RPMI7951 (cell line): ENCODE data around the gene CGAS. TPM values are rescaled to one million over a fixed set of nuclear protein-coding genes. Genes with fewer than 3 reads are reported as not detected.
"Not testable (repeated sequence)": the region's sequence is repeated elsewhere in the genome, so short reads cannot be mapped to it uniquely, and the experiment has no call there.

Experiments
- DNase-seq: peaks from one replicate; pipeline ENCODE4 v3.0.0-alpha.2; 2012; ENCODE audit warnings: low read depth
- total RNA-seq: library from RNA; depleted of rRNA; stranded (reverse); fragments of >200 nt; shearing (Covaris generic); gene quantifications from 2 replicates; pipeline ENCODE4 v1.2.3, GENCODE V29; 2014; rRNA removed

The CGAS gene
- total RNA-seq = 13.8 and 20.5 TPM in 2 replicates

DNA sequence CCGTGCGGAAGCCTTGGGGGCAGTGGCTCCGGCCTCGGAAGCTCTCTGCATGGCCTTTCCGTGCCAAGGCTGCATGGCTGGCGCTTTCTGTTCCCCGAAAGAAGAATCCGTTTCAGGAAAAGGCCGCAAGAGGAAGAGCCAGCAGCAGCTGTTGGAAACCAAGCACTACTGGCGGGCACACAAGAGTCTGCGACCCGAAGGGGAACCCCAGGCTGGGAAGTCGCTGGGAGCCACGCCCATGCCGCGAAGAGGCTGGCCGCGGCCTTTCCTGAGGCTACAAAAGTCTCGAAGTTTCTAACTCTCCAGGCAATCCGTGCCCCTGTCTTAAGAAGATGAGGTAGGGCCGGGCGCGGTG, at the start of gene CGAS:
Gene CGAS (minus strand): TSS at position 191 of the 355 bp plus-strand sequence. CDS start 116 bp downstream, at position 75.
- peak; percentile 90 for DNase-seq

DNA sequence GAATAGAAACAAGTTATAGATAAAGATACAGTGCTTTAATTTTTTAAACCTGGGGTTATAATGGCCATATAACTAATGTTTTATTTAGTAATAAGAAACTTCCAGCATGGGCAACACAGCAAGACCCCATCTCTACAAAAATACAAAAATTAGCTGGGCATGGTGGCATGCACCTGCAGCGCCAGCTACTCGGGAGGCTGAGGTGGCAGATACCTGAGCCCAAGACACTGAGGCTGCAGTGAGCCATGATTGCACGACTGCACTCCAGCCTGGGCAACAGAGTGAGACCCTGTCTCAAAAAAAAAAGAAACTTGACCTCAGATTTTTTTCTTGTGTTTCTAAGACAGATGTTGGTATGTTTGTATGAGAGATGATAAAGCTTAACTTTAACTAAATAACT, 45.8 kb upstream of the CGAS start:
- no peak for DNase-seq

DNA sequence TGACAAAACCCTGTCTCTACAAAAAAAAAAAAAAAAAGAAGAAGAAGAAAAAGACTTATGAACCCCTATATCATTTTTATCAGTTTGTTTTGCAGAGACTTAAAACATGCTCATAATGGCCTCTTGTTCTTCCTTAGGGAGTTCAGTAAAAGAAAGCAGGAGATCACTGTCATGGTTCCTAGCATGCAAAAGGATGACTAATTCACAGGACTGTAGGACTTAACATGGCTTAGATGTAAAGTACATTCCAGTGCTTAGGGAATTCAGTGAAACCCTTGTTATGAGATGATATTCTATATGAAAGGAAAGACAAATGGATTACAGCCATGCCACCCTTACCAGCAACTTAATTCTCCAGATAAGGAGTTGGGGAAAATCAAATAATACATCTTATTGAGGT, 39.3 kb upstream of the CGAS start:
- DNase-seq = peak; percentile 14

DNA sequence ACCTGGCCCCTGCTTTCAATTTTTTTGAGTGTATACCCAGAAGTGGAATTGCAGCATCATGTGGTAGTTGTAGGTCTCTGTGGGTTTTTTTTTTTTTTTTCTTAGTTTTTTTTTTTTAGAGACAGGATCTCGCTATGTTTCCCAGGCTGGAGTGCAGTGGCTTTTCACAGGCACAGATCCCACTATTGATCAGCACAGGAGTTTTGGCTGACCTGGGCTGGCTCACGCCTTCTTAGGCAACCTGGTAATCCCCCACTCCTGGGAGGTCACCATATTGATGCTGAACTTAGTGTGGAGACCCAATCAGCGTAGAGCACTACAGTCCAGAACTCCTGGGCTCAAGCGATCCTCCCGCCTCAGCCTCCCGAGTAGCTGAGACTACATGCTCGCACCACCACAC, 35.4 kb upstream of the CGAS start:
- no peak for DNase-seq

DNA sequence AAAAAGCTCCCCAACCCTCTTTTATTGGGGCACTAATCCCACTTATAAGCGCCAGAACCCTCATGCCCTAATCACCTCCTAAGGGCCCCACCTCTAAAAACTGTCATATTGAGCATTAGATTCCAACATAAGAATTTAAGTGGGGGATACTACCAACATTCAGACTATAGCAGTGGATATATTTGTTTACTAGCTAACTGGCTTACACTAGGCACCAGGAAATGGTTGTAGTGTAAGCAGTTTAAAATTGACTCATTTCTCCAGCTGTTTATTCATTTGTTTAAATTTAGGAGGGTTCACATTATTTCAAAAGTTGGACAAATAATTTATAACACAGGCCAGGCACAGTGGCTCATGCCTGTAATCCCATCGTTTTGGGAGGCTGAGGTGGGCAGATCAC, 32.3 kb upstream of the CGAS start:
- DNase-seq = no peak

DNA sequence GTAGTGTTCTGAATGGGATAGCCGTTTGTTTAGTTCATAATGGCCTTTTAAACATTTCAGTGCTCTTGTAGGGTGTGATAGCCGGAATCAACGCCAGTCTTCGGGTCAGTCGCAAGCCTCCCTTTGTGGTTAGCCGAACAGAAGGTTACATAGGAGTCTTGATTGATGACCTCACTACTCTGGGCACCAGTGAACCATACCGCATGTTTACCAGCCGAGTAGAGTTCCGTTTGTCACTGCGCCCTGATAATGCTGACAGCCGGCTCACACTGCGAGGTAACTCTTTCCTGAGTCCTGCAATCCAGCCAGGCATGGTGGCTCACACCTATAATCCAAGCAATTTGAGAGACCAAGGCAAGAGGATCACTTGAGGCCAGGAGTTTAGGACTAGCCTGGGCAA, 29.9 kb upstream of the CGAS start:
- no peak for DNase-seq

DNA sequence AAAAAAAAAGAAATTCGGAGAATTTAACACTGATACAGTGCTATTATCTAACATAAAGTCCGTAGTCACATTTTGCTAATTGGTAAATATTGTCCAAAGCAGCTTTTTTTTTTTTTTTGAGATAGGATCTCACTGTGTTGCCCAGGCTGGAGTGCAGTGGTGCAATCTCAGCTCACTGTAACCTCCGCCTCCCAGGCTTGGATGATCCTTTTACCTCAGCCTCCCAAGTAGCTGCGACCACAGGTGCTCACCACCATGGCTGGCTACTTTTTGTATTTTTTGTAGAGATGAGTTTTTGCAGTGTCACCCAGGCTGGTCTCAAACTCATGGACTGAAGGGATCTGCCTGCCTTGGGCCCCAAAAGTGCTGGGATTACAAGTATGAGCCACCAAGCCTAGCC, 25.3 kb upstream of the CGAS start:
- no peak for DNase-seq

DNA sequence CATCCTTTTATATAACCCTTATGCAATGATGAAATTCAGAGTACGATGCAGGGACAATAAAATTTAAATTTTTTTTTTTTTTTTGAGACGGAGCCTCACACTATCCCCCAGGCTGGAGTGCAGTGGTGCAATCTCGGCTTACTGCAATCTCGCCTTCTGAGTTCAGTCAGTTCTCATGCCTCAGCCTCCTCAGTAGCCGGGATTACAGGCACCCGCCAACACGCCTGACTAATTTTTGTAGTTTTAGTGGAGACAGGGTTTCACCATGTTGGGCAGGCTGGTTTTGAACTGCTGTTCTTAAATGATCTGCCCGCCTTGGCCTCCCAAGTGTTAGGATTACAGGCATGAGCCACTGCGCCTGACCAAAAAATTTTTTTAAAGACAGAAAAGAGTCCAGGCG, 24.6 kb upstream of the CGAS start:
- no peak for DNase-seq

DNA sequence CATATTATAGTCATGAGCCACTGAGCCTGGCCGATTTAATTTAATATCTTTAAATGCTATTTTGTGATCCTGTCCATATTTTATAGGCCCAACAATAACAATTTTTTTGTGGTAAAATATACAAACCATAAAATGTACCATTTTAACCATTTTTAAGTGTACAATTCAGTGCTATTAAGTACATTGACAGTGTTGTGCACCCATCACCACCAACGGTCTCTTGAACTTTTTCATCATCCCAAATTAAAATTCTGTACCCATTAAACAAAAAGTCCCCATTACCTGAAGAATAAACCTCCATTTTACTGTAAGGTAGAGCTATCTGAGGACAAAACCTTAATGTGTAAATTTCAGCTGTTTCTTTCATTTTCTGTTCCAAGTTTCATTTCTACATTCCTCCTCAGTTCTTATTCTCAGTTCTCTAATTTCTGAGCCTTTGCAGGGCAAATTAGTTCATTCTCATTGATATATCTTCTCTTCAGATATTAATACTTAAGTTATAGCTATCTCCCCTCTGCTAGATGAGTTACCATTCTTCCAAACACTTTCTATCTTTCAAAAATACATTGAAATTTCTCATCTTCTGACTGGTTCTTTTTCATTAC, 19.7 kb upstream of the CGAS start:
- no peak for DNase-seq

DNA sequence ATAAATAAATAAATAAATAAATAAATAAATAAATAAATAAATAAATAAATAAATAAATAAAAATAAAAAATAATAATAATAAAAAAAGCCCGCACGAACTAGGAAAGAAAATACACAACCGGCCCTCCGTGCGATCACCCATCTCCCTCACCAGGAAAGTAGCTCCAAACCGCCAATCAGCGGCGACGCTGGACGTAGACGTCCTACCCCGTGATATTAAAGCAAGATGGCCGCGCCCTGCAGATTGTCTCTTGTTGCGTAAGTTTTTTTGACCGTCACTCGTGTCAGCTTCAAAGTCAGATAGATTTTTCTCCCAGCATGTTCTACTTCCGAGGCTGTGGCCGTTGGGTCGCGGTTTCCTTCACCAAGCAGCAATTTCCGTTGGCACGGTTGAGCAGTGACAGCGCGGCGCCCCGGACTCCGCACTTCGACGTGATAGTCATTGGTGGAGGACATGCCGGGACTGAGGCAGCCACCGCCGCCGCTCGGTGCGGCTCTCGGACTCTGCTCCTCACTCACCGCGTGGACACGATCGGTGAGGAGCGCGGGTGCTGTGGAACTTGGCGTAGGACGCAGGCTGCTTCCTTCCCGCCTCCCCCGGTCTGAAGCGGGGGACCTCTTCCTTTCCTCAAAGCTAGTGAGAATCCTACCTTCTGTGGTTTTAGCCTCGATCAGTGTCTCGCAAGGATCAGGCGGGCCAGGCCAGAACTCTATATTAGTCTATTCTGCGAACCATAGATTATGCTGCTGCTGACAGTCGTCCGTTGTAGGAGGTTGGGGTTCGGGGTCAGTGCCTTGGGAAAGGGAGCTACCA, 9.6 kb upstream of the CGAS start, which contains the start of gene MTO1:
Gene MTO1 (plus strand): TSS at position 201 of the 814 bp plus-strand sequence. CDS start 118 bp downstream, at position 319.
- DNase-seq = peak; percentile 89

DNA sequence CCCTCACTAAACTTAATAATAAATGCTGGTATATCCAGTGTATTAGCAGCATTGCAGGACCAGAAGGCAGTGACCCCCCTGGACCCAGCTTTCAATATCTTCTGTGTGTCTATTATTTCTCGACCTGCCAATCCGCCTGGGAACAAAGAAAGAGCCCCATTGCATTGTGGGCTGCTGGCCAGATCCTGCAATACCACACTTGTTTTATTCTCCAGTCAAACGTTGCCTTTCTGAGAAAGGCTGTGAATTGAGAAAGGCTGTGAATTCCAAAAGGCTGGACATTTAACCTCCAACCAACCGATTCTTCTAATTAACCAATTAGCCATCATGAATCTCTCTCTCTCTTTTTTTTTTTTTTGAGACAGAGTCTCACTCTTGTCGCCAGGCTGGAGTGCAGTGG, 8.0 kb upstream of the CGAS start:
- DNase-seq = no peak

DNA sequence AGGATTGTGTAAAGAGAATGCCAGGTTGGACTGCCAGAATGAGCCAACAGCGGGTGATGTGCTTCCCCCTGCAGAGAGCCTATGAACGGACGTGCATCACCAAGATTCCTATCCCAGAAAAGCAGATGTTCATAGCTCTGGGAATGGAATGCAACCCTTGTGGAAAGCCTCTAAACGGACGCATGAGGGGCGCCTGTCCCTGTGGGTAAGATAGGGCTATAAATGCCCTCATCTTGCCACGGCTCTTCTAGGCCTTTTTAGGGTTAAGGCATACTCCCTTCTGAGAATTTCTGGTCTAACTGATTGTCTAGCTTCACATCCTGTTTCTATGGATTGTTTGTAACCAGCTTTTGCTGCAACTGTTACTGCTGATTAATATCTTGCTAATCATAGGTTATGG, 7.4 kb upstream of the CGAS start:
- DNase-seq = not testable (repeated sequence)

DNA sequence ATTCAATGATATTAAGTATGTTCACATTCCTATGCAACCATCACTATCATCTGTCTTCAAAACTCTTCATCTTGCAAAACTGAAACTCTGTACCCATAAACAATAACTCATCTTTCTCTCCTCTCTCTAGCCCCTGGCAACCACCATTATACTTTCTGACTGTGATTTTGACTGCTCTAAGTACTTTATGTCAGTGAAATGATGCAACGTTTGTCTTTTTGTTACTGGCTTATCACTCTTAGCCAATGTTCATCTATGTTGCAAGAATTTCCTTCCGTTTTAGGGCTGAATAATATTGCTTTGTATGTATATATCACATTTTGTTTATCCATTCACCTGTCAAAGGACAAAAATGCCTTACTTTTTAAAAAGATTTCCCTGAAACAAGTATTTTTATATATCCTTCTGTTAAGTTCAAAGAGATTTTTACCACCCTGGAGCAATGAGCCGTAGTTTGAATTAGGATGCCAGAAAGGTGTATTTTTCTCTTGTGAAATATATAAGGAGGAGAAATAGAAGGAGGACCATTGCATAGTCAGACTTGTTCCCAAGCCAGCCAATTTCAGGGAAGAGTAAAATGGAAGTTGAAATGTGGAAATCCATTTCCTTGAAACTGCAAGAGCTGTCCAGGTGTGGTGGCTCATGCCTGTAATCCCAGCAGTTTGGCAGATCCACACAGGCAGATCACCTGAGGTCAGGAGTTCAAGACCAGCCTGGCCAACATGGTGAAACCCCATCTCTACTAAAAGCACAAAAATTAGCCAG, 4.0 kb upstream of the CGAS start:
- DNase-seq = no peak

DNA sequence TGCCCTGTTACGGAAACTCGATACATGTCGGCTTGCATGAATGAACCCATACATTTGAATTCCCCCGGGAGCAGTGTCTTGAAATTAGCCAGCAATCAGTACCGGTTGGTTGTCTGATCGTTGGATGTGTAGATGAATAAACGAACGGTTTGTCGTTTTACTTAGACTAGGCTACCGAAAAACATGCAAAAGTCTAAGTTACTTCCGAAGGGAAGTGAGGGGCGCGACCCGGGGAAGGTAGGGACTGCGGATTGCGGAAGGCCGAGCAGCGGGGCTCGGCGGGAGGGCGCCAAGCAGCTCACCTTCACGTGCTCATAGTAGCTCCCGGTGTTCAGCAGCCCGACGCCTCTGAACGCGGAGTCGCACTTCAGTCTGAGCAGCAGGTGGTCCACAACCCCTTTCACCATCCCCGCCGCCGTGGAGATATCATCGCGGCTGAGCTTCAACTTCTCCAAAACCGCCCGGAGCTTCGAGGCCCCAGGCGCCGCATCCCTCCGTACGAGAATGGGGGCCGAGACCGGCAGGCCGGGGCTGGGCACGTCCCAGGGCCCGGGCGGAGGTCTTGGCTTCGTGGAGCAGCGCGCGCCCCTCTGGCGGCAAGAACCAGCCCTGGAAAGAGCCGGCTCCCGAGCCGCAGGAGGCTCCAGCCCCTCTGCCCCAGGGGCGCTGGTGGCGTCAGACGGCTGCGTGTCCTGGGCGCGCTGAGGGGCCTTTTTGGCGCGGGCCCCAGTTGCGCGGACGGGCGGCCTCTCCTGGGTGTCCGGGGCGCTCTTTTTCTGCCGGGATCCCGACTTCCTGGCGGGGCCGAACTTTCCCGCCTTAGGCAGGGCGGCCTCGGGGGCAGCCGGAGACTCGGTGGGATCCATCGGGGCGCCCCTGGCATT, 632 bp downstream of the CGAS start:
- DNase-seq = peak; percentile 50

DNA sequence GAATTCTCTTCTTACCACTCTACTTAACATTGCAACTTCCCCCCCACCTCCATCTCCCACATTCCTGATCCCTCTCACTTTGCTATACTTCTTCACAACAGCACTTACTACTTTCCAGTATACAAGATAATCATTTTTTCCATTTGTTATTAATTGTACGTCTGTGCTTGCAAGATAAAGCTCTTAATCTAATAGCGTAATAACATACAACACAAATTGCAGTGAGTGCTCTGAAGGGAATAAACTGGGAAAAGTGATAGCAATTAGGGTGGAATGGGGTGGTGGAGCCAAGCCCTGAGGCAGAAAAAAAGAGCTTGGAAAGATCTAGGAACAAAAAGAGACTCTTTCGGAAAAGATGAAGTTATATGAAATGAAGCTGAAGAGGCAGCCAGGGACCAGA, 8.5 kb downstream of the CGAS start:
- no peak for DNase-seq

DNA sequence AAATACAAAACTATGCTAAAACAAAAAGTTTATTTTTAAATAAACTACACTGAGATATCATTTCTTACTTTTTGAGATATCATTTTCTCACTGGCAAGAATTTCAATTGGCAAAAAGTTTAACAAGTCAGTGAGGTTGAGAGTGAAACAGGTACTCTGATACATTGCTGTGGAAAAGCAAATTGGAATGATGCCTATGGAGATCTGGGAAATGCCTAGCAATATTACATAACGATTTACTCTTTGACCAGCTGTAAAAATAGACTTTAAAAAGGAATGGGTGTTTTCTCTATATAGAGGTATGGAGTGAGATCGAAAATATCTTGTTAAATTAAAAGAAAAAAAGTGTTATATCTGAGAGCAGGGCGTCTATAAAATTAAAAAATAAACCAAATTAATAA, 16.9 kb downstream of the CGAS start:
- no peak for DNase-seq

DNA sequence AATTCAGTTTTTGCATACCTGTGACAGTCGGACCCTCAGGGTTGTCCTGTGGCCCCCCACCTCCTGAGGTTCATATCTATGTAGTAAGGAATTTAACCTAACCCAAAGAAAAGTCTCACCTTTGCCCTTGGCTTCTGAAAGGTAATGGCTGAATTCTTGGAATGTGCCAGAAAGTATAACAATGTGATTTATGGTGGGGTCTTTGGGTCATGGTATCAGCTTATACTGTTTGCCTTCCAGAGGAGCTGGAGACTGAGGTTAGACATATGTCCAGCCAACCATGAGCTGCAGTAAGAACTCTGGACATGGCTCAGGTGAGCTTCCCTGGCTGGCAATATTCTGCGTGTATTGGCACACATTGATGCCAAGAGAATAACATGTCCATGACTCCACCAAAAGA, 30.6 kb downstream of the CGAS start:
- DNase-seq = no peak

DNA sequence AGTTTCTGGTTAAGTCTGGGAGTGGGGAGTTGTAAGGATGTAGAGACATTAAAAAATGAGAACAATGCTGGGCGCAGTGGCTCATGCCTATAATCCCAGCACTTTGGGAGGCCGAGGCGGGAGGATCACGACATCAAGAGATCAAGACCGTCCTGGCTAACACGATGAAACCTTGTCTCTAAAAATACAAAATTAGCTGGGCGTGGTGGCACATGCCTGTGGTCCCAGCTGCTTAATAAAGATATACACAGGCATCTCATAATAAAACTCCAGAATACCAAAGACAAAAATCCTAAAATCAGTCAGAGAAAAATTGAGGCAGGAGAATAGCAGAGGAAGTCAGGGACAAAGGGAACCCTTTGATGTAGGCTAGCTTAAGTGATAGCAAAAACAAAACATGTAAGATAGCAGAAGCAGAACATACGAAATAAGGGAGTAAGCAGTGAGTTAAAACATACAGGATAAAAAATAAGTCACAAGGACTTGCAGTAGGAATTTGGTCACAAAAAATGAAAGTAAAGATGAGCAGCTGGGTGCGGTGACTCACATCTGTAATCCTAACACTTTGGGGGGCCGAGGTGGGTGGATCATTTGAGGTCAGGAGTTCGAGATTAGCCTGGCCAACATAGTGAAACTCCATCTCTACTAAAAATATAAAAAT, 33.9 kb downstream of the CGAS start:
- peak; percentile 8 for DNase-seq

DNA sequence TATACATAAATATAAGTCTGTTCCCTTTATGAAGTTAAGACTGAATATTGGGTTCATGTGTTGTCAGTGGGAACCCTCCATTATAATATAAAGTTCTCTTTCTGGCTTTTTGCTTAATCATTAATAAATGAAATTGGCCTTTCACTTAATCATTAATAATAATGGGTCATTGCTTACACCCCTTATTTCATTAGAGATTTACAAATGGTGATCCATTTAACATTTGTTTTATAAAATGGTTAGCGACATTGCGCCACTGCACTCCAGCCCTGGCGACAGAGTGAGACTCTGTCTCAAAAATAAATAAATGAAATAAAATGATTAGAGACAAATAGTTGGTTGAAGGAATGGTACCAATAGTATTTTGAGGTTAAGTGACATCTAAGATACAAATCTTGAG, 39.0 kb downstream of the CGAS start:
- DNase-seq = no peak

DNA sequence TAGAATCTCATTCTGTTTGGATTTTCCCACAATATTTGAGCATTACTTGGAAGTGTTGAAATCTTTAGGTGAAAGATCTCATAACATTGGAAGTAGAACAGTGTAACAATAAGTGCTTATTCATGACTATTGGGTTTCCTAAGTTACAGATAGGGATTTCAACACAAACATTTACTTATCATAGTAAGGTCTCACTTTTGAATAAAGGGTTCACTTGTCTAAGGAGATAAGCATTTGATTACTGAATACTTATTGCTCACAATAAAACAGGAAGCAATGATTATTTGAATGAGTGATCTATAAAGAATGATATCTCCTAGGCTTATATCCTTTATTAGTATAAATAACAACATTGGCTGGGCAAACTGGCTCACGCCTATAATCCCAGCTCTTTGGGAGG, 42.7 kb downstream of the CGAS start:
- no peak for DNase-seq

DNA sequence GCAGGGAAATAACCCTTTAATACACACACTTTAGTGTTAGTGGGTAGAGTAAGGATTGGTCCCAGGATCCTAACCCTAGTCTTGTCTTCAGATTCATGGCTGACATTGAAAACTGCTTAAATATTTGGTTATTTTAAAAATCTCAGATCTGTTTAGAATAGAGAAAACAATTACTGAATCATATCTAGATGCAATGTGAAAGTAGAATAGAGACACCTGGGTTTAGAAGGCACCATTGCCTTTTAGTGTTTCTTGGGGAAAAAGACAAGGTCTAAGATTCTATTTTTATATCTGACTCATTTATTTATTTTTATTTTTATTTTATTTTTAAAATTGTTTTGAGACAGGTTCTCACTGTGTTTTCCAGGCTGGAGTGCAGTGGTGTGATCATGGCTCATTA, 51.4 kb downstream of the CGAS start:
- no peak for DNase-seq
